Measurements from ENCODE around the gene RGS3.

DNA sequence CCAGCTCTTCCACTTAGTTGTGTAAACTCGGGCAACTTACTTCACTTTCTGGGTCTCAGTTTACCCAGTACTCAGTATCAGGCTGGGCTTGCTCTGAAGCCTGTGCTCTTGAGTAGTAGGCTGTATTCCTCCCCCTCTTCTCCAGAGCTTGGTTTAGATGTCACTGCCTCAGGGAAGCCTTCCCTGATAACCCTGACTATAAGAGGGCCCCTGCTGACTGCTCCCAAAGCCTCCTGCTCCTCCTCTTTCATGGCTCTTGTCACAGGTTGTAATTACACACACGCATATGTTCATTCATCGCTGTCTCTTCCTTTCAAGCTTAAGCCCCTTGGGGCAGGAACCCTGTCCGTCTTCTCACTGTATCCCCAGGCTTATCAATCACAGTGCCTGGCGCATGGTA is 140.2 kb downstream of the RGS3 start:
- TF ChIP-seq TEAD2 (CRISPR knock-in tag; IDR thresholded peaks at IDR 0.05) (no peak), FOXM1 (CRISPR knock-in tag; IDR thresholded peaks at IDR 0.05) (no peak), EP300 (IDR thresholded peaks at IDR 0.05; ENCODE audit: low read depth in 2 of 2, low read length in 2 of 2) (no peak), EP300 (CRISPR knock-in tag; IDR thresholded peaks at IDR 0.05; ENCODE audit: borderline replicate concordance) (no peak), ZNF777 (CRISPR knock-in tag; IDR thresholded peaks at IDR 0.05) (no peak), ZNF619 (CRISPR knock-in tag; IDR thresholded peaks at IDR 0.05) (no peak), ZNF264 (CRISPR knock-in tag; IDR thresholded peaks at IDR 0.05) (no peak)
- TF ChIP-seq, protein P1, sequence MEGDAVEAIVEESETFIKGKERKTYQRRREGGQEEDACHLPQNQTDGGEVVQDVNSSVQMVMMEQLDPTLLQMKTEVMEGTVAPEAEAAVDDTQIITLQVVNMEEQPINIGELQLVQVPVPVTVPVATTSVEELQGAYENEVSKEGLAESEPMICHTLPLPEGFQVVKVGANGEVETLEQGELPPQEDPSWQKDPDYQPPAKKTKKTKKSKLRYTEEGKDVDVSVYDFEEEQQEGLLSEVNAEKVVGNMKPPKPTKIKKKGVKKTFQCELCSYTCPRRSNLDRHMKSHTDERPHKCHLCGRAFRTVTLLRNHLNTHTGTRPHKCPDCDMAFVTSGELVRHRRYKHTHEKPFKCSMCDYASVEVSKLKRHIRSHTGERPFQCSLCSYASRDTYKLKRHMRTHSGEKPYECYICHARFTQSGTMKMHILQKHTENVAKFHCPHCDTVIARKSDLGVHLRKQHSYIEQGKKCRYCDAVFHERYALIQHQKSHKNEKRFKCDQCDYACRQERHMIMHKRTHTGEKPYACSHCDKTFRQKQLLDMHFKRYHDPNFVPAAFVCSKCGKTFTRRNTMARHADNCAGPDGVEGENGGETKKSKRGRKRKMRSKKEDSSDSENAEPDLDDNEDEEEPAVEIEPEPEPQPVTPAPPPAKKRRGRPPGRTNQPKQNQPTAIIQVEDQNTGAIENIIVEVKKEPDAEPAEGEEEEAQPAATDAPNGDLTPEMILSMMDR (CRISPR knock-in tag; IDR thresholded peaks at IDR 0.05), result no peak
